Osteocyte (in vitro differentiated cells): ENCODE data around the gene SCFD1. TPM values are rescaled to one million over a fixed set of nuclear protein-coding genes. Genes with fewer than 3 reads are reported as not detected.
"Not testable (repeated sequence)": the region's sequence is repeated elsewhere in the genome, so short reads cannot be mapped to it uniquely, and the experiment has no call there.

Source experiments
- DNase-seq: peaks from one replicate; pipeline ENCODE4 v3.0.0; 2021; ENCODE audit warnings: mixed read lengths; ENCODE audit not compliant: unreplicated experiment; ENCODE audit errors: extremely low spot score
- H3K27ac Mint-ChIP-seq: one replicate; pipeline ENCODE4 v1.8.0; 2021; ENCODE audit warnings: mild to moderate bottlenecking, mixed read lengths; ENCODE audit not compliant: unreplicated experiment
- H3K27me3 Mint-ChIP-seq: one replicate; pipeline ENCODE4 v1.8.0; 2021; ENCODE audit warnings: mixed read lengths; ENCODE audit not compliant: unreplicated experiment
- H3K36me3 Mint-ChIP-seq: one replicate; pipeline ENCODE4 v1.8.0; 2021; ENCODE audit warnings: mixed read lengths; ENCODE audit not compliant: unreplicated experiment
- H3K4me1 Mint-ChIP-seq: one replicate; pipeline ENCODE4 v1.8.0; 2021; ENCODE audit warnings: mixed read lengths; ENCODE audit not compliant: unreplicated experiment
- H3K4me3 Mint-ChIP-seq: one replicate; pipeline ENCODE4 v1.8.0; 2021; ENCODE audit warnings: mild to moderate bottlenecking, moderate library complexity, mixed read lengths; ENCODE audit not compliant: unreplicated experiment
- H3K9me3 Mint-ChIP-seq: one replicate; pipeline ENCODE4 v1.8.0; 2021; ENCODE audit warnings: mixed read lengths; ENCODE audit not compliant: unreplicated experiment
- total RNA-seq: library from RNA; stranded (reverse); gene quantifications from 2 replicates; pipeline ENCODE4 v1.2.1, GENCODE V29; 2021
- TF ChIP-seq, protein P1 (sequence below): fragments of 200-600 bp; sonication (generic); IDR thresholded peaks from 2 replicates; pipeline ENCODE4 v1.5.0; 2021; ENCODE audit warnings: antibody characterized with exemption, mild to moderate bottlenecking, moderate library complexity

SCFD1 gene
- total RNA-seq, 1 donor from 2014 or later: 107 TPM

DNA sequence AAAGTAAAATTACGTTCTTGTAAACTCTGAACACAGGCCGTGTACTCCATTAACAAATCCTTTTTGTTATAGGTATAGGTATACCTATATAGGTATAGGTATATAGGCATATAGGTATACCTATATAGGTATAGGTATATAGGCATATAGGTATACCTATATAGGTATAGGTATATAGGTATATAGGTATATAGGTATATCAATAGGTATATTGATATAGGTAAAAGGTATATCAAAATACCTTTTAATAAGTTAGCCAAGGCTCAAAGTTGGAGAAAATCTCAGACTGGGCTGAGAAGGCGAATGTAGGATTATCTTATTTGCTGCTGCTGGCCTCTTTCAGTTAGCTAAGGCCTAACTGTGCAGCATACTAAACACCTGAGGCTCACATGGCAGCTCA lies 3.4 kb downstream of the SCFD1 start:
- H3K4me3 Mint-ChIP-seq: no peak overlapping the region

DNA sequence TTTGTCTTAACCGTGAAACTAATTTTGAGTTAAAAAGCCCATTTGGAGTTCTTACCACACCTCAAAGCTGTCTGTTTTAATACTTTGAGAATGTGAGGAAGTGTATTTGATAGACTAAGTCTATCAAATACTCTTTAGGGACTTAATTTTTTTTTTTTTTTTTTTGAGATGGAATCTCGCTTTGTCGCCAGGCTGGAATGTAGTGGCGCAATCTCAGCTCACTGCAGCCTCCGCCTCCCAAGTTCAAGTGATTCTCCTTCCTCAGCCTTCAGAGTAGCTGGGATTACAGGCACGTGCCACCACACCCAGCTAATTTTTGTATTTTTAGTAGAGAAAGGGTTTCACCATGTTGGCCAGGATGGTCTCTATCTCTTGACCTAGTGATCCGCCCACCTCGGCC lies 7.3 kb downstream of the SCFD1 start:
- not testable (repeated sequence) for H3K27me3 Mint-ChIP-seq, DNase-seq, H3K4me3 Mint-ChIP-seq, H3K9me3 Mint-ChIP-seq
- peaks cover 24% of the 10 kb centered on the region for H3K36me3 Mint-ChIP-seq
- H3K27ac Mint-ChIP-seq: peak overlapping the region; percentile 27
- H3K4me1 Mint-ChIP-seq: peaks cover 34% of the 10 kb centered on the region

More for the DNA sequence above, 3.4 kb downstream of the SCFD1 start:
- no peaks in the 10 kb centered on the region for H3K9me3 Mint-ChIP-seq
- H3K27me3 Mint-ChIP-seq: no peaks in the 10 kb centered on the region
- peaks cover 13% of the 10 kb centered on the region for H3K36me3 Mint-ChIP-seq
- no peak overlapping the region for H3K27ac Mint-ChIP-seq
- peaks cover 56% of the 10 kb centered on the region for H3K4me1 Mint-ChIP-seq
- TF ChIP-seq, protein P1, sequence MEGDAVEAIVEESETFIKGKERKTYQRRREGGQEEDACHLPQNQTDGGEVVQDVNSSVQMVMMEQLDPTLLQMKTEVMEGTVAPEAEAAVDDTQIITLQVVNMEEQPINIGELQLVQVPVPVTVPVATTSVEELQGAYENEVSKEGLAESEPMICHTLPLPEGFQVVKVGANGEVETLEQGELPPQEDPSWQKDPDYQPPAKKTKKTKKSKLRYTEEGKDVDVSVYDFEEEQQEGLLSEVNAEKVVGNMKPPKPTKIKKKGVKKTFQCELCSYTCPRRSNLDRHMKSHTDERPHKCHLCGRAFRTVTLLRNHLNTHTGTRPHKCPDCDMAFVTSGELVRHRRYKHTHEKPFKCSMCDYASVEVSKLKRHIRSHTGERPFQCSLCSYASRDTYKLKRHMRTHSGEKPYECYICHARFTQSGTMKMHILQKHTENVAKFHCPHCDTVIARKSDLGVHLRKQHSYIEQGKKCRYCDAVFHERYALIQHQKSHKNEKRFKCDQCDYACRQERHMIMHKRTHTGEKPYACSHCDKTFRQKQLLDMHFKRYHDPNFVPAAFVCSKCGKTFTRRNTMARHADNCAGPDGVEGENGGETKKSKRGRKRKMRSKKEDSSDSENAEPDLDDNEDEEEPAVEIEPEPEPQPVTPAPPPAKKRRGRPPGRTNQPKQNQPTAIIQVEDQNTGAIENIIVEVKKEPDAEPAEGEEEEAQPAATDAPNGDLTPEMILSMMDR: no peak
- no peak for DNase-seq

DNA sequence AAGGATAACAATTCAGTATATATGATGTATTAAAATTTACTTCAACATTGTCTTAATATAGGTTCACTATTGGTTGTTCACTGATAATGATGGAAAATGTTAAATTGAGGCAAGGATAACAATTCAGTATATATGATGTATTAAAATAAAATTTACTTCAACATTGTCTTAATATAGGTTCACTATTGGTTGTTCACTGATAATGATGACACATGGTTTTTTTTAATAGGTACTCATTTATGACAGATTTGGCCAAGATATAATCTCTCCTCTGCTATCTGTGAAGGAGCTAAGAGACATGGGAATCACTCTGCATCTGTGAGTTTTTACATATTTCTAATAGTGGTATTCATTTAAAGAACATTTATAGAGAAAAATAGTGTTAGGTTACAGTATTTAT lies 8.1 kb downstream of the SCFD1 start:
- Mint-ChIP-seq H3K4me1 (peaks cover 27% of the 10 kb centered on the region), H3K9me3 (no peaks in the 10 kb centered on the region), H3K36me3 (peaks cover 26% of the 10 kb centered on the region), H3K4me3 (no peak overlapping the region), H3K27ac (no peak overlapping the region), H3K27me3 (no peaks in the 10 kb centered on the region)
- TF ChIP-seq, protein P1: no peak
- DNase-seq: no peak

DNA sequence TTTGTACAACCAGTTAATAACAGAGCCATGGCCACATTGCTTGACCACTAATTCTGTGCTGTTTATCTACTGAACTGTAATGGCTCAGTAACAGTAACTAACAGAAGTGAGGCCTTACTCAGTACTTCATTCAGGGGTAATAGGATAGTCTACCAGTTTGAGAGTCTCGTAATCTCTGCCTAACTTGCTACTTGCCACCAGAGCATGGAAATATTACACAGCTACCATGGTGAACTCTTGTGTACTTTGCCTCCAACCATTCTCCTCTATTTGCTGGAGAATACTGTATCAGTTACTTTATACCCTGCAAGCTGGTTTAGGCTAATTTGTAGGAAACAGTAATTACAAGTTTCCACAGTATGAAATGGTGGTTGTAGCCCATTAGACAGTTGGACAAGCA lies 10.6 kb downstream of the SCFD1 start:
- Mint-ChIP-seq H3K36me3 (peaks cover 44% of the 10 kb centered on the region), H3K4me1 (peaks cover 19% of the 10 kb centered on the region), H3K4me3 (no peak overlapping the region), H3K27ac (no peak overlapping the region), H3K9me3 (no peaks in the 10 kb centered on the region), H3K27me3 (no peaks in the 10 kb centered on the region)
- TF ChIP-seq, protein P1: no peak
- DNase-seq: no peak

DNA sequence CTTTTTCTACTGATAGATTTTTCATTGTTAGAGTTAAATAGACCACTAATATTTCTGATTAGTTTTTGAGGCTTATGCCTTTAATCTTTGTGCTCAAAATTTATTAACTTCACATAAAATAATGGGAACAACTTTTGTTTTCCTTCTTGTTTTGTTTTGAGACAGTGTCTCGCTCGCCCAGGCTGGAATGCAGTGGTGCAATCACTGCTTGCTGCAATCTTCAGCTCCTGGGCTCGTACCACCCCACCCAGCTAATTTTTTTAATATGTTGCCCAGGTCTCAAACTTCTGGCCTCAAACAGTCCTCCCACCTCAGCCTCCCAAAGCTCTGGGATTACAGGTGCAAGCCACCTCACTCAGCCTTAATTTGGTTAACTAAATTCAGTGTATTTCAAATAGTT lies 16.8 kb downstream of the SCFD1 start:
- H3K4me1 Mint-ChIP-seq: no peaks in the 10 kb centered on the region
- H3K9me3 Mint-ChIP-seq: peaks cover under 1% of the 10 kb centered on the region
- DNase-seq: no peak
- TF ChIP-seq, protein P1: no peak
- peak overlapping the region; percentile 59 for H3K27ac Mint-ChIP-seq
- H3K36me3 Mint-ChIP-seq: peaks cover 58% of the 10 kb centered on the region
- no peak overlapping the region for H3K4me3 Mint-ChIP-seq
- no peaks in the 10 kb centered on the region for H3K27me3 Mint-ChIP-seq

DNA sequence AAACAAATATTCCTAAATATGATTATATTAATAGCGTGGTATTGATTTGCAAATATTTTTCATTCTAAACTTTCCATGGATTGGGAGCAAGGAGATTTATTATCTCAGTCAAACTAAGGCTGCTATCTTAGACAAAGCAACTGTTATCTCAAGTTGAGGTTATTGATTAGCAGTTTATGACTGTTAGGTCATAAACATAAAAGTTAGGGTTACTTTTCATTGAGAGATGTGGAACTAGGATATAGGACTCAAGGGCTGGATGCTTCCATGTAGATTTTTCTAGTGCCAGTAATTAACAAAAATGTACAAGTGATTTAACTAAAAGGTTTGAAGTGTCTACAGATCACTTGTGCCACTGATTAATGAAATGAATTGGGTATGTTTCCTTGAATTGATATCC lies 19.1 kb downstream of the SCFD1 start:
- no peak overlapping the region for H3K27ac Mint-ChIP-seq
- DNase-seq: no peak
- no peaks in the 10 kb centered on the region for H3K27me3 Mint-ChIP-seq
- peaks cover 67% of the 10 kb centered on the region for H3K36me3 Mint-ChIP-seq
- H3K4me1 Mint-ChIP-seq: no peaks in the 10 kb centered on the region
- no peak overlapping the region for H3K4me3 Mint-ChIP-seq
- TF ChIP-seq, protein P1: no peak
- H3K9me3 Mint-ChIP-seq: peaks cover 18% of the 10 kb centered on the region

DNA sequence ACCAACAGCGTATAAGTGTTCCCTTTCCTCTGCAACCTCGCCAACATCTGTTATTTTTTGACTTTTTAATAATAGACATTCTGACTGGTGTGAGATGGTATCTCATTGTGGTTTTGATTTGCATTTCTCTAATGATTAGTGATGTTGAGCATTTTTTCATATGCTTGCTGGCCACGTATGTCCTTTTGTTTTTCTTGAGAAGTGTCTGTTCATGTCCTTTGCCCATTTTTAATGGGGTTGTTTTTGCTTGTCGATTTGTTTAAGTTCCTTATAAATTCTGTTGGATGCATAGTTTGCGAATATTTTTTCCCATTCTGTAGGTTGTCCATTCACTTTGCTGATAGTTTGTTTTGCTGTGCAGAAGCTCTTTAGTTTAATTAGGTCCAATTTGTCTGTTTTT lies 22.3 kb downstream of the SCFD1 start:
- peaks cover 57% of the 10 kb centered on the region for H3K36me3 Mint-ChIP-seq
- not testable (repeated sequence) for H3K4me1 Mint-ChIP-seq, DNase-seq, H3K4me3 Mint-ChIP-seq, H3K27ac Mint-ChIP-seq, H3K27me3 Mint-ChIP-seq
- peaks cover 18% of the 10 kb centered on the region for H3K9me3 Mint-ChIP-seq
